PC-3 (cell line): ENCODE measurements around the gene ZNF324B.

Experiments used
- EZH2phosphoT487 ChIP-seq: fragments of 300-600 bp; sonication (generic); IDR thresholded peaks from 2 replicates; pipeline ENCODE4 v1.6.1; 2018; ENCODE audit warnings: mild to moderate bottlenecking, antibody characterized with exemption, low read length, borderline replicate concordance
- TF ChIP-seq, protein P1 (sequence below): fragments of 300-600 bp; sonication (generic); conservative IDR thresholded peaks from 2 replicates; pipeline ENCODE4 v1.5.1; 2017; ENCODE audit warnings: antibody characterized with exemption, low read depth, mild to moderate bottlenecking, low read length

DNA sequence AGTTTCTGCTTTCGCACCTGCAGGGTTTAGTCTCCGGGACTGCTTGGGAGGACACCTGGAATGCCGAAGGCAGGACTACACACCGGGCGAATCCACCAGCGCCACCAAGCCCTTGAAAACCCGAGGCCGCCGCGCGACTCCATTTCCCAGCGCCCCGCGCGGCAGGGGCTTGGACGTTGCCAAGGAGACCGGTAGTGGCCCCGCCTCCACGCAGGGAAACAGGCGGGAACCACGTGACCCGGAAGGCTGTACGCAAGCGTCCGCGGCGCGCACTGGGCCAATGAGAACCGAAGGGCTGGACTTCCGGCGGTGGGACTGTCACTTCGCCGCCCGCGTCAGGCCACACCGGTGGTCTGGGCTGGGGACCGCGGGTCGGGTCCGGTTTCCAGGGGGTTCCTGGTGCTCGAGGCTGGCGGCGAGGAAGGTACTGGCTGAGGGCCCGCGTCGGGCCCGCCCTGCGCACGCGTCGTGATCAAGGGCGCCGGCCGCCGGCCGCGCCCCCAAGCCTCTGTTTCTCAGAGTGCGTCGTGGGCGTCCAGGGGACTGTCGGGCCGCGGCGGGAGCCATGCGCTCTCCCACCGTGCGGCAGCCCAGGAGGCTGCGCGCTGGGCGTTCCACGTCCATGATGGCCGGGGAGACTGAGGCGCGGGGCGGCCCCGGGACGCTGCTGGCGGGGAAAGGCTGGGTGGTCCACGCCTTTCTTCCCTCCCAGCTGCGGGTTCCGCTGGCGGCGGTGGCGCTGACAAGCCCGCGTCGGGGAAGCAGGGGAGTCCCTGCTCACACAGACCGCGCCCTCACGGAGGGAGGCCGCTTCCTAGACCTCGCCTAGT, 15.6 kb downstream of the ZNF324B start, which contains the start of gene ZNF324:
- TF ChIP-seq, protein P1, sequence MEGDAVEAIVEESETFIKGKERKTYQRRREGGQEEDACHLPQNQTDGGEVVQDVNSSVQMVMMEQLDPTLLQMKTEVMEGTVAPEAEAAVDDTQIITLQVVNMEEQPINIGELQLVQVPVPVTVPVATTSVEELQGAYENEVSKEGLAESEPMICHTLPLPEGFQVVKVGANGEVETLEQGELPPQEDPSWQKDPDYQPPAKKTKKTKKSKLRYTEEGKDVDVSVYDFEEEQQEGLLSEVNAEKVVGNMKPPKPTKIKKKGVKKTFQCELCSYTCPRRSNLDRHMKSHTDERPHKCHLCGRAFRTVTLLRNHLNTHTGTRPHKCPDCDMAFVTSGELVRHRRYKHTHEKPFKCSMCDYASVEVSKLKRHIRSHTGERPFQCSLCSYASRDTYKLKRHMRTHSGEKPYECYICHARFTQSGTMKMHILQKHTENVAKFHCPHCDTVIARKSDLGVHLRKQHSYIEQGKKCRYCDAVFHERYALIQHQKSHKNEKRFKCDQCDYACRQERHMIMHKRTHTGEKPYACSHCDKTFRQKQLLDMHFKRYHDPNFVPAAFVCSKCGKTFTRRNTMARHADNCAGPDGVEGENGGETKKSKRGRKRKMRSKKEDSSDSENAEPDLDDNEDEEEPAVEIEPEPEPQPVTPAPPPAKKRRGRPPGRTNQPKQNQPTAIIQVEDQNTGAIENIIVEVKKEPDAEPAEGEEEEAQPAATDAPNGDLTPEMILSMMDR: peak; percentile 36
- no peak for TF ChIP-seq EZH2phosphoT487
